ENCODE measurements around the gene PACS2. TPM values are rescaled to one million over a fixed set of nuclear protein-coding genes. Genes with fewer than 3 reads are reported as not detected.

PACS2 gene
- total and polyA plus RNA-seq, 4 donors: 37.9 to 87.2 (median 71.0) TPM

DNA sequence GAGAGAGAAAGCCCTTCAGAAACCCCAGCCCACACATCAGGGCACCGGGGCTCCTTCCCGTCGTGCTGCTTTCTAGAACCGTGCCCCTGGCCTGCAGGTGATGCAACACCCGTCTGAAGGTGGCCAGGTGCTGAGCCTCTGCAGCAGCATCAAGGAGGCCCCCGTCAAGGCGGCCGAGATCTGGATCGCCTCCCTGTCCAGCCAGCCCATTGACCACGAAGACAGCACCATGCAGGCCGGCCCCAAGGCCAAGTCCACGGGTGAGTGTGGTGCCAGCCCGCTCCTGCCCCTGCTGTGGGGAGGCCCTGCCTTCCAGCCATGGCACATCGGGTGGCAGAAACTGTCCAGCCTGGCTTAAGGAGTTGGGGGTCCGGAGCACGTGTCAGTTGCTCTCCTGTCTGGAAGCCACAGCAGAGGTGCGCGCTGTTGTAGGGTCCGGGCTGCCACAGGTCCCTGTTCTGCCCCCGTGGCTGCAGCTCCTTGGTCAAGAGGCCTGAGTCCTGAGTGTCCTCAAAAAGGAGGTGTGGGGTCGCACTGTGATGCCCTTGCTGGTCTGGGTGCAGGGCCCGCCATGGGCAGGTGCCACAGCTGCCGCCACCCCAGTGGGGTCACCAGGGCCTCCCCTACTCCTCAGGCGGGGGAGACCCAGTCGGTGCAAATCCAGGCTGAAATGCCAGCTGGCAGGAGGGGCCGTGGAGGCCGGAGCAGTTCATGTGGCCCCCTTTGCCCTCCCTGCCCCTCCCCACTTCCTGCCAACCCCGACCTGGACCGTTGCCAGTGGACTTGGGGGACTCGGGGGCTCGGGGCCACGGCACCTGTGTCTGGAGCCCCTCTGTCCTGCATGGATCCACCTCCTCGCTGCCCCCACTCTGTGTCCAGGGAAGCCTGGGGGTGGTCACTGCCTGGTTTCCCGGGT lies 52.8 kb downstream of the PACS2 start:
- no peak for ATAC-seq (ENCODE audit: insufficient read depth, low FRiP score)
- no peak overlapping the region for H3K4me3 ChIP-seq
- TF ChIP-seq, protein P1, sequence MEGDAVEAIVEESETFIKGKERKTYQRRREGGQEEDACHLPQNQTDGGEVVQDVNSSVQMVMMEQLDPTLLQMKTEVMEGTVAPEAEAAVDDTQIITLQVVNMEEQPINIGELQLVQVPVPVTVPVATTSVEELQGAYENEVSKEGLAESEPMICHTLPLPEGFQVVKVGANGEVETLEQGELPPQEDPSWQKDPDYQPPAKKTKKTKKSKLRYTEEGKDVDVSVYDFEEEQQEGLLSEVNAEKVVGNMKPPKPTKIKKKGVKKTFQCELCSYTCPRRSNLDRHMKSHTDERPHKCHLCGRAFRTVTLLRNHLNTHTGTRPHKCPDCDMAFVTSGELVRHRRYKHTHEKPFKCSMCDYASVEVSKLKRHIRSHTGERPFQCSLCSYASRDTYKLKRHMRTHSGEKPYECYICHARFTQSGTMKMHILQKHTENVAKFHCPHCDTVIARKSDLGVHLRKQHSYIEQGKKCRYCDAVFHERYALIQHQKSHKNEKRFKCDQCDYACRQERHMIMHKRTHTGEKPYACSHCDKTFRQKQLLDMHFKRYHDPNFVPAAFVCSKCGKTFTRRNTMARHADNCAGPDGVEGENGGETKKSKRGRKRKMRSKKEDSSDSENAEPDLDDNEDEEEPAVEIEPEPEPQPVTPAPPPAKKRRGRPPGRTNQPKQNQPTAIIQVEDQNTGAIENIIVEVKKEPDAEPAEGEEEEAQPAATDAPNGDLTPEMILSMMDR (IDR thresholded peaks at IDR 0.05; ENCODE audit: control extremely low read depth, extremely low read depth): no peak
- no peak for DNase-seq
- H3K9ac ChIP-seq (ENCODE audit: insufficient read depth in 1 of 2, low read length in 2 of 2): no peak overlapping the region
- H3K4me1 ChIP-seq (ENCODE audit: control insufficient read depth in 5 of 5, insufficient read depth in 5 of 5, low read length in 5 of 5): peaks cover 0 to 6% (median 0%) of the 10 kb centered on the region in 5 donors
- no peak overlapping the region for H3K27ac ChIP-seq (ENCODE audit: low read depth in 1 of 2, low read length in 1 of 2)
- WGBS, 2 donors: 91 to 95% methylated on average over 34 of the region's 34 CpGs
- no peaks in the 10 kb centered on the region for H3K27me3 ChIP-seq (ENCODE audit: control insufficient read depth in 3 of 3, insufficient read depth in 3 of 3, low read length in 2 of 3)
- H3K9me3 ChIP-seq (ENCODE audit: control insufficient read depth in 4 of 4, insufficient read depth in 3 of 4, low read length in 3 of 4): no peaks in the 10 kb centered on the region
- peaks cover 0 to 28% (median 7%) of the 10 kb centered on the region in 4 donors for H3K36me3 ChIP-seq (ENCODE audit: control insufficient read depth in 4 of 4, insufficient read depth in 4 of 4, low read length in 4 of 4)

DNA sequence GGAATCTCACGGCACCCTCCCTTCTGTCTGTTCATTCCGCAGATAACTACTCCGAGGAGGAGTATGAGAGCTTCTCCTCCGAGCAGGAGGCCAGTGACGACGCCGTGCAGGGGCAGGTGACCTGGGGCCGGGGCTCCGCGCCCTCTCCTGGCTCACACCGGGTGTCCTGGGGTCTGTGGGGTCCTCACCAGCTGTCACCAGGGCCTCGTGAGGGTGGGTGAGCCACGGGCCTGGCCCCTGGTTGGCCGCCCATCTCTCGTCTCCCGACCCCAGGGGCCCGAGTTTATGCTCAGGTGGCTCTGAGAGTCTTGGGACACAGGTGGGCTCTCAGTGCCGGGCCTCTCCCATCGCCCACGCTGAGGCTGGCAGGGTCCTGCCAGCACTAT lies 53.5 kb downstream of the PACS2 start:
- peaks cover 0 to 28% (median 7%) of the 10 kb centered on the region in 4 donors for H3K36me3 ChIP-seq (ENCODE audit: control insufficient read depth in 4 of 4, insufficient read depth in 4 of 4, low read length in 4 of 4)
- no peak overlapping the region for H3K9ac ChIP-seq (ENCODE audit: insufficient read depth in 1 of 2, low read length in 2 of 2)
- DNase-seq: no peak
- TF ChIP-seq, protein P1 (IDR thresholded peaks at IDR 0.05; ENCODE audit: control extremely low read depth, extremely low read depth): no peak
- H3K4me3 ChIP-seq: no peak overlapping the region
- H3K9me3 ChIP-seq (ENCODE audit: control insufficient read depth in 4 of 4, insufficient read depth in 3 of 4, low read length in 3 of 4): no peaks in the 10 kb centered on the region
- H3K4me1 ChIP-seq (ENCODE audit: control insufficient read depth in 5 of 5, insufficient read depth in 5 of 5, low read length in 5 of 5): peaks cover 0 to 6% (median 0%) of the 10 kb centered on the region in 5 donors
- no peak for ATAC-seq (ENCODE audit: insufficient read depth, low FRiP score)
- 96 to 98% methylated on average over 17 to 20 of the region's 20 CpGs for WGBS, 2 donors
- H3K27me3 ChIP-seq (ENCODE audit: control insufficient read depth in 3 of 3, insufficient read depth in 3 of 3, low read length in 2 of 3): no peaks in the 10 kb centered on the region
- H3K27ac ChIP-seq (ENCODE audit: low read depth in 1 of 2, low read length in 1 of 2): no peak overlapping the region

DNA sequence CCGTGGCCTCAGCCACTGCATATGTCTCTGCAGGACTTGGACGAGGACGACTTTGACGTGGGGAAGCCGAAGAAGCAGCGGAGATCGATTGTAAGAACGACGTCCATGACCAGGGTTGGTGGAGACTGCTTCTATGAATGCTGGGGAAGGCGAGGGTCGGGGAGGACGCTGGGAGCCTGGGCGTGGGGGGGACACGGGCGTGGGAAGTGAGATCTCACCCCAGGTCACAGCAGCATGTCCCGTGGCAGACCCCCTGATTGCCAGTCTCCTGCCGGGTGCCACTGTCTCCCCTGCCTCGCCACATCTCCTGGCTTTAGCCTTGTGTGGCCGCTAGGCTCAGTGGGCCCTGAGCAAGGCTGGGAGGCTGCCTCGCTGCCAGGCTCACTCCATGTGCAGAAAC lies 53.9 kb downstream of the PACS2 start:
- H3K27ac ChIP-seq (ENCODE audit: low read depth in 1 of 2, low read length in 1 of 2): no peak overlapping the region
- H3K9me3 ChIP-seq (ENCODE audit: control insufficient read depth in 4 of 4, insufficient read depth in 3 of 4, low read length in 3 of 4): no peaks in the 10 kb centered on the region
- ATAC-seq (ENCODE audit: insufficient read depth, low FRiP score) (no peak), DNase-seq (no peak)
- H3K9ac ChIP-seq (ENCODE audit: insufficient read depth in 1 of 2, low read length in 2 of 2): no peak overlapping the region
- H3K27me3 ChIP-seq (ENCODE audit: control insufficient read depth in 3 of 3, insufficient read depth in 3 of 3, low read length in 2 of 3): no peaks in the 10 kb centered on the region
- peaks cover 0 to 6% (median 0%) of the 10 kb centered on the region in 5 donors for H3K4me1 ChIP-seq (ENCODE audit: control insufficient read depth in 5 of 5, insufficient read depth in 5 of 5, low read length in 5 of 5)
- WGBS, 2 donors: 96 to 97% methylated on average over 20 of the region's 20 CpGs
- H3K36me3 ChIP-seq (ENCODE audit: control insufficient read depth in 4 of 4, insufficient read depth in 4 of 4, low read length in 4 of 4): peaks cover 0 to 28% (median 8%) of the 10 kb centered on the region in 4 donors
- no peak overlapping the region for H3K4me3 ChIP-seq
- TF ChIP-seq, protein P1 (IDR thresholded peaks at IDR 0.05; ENCODE audit: control extremely low read depth, extremely low read depth): no peak
